GM19023 (cell line): ENCODE data around the gene KRTAP5-8.
"Not testable (repeated sequence)": the region's sequence is repeated elsewhere in the genome, so short reads cannot be mapped to it uniquely, and the experiment has no call there.

Experiments used
- ATAC-seq: cut with Tn5 transposase; IDR thresholded peaks from one replicate; pipeline ENCODE4 v1.9.1; 2021; ENCODE audit warnings: mild to moderate bottlenecking, moderate library complexity; ENCODE audit not compliant: unreplicated experiment

The KRTAP5-8 gene

GRCh38 chr11:71537977-71538665 is at the start of gene KRTAP5-8:
Gene KRTAP5-8 (plus strand): TSS chr11:71538025. CDS start chr11:71538056, 31 bp downstream.
- not testable (repeated sequence) for ATAC-seq

GRCh38 chr11:71488681-71489270 is 49.0 kb upstream of the KRTAP5-8 start:
- ATAC-seq = no peak

GRCh38 chr11:71489311-71490043 is 48.3 kb upstream of the KRTAP5-8 start:
- no peak for ATAC-seq

- ATAC-seq = no peak
These were observed 47.6 kb upstream of the KRTAP5-8 start for GRCh38 chr11:71490044-71490730.

GRCh38 chr11:71490731-71491390 is 47.0 kb upstream of the KRTAP5-8 start:
- ATAC-seq = no peak

- no peak for ATAC-seq
These were observed 46.3 kb upstream of the KRTAP5-8 start for GRCh38 chr11:71491531-71491930.

- no peak for ATAC-seq
These were observed 45.9 kb upstream of the KRTAP5-8 start for GRCh38 chr11:71491940-71492339.

- no peak for ATAC-seq
These were observed 42.3 kb upstream of the KRTAP5-8 start for GRCh38 chr11:71495286-71496230.

- ATAC-seq = no peak
These were observed 41.4 kb upstream of the KRTAP5-8 start for GRCh38 chr11:71496421-71496820.

- ATAC-seq = no peak
These were observed 39.7 kb upstream of the KRTAP5-8 start for GRCh38 chr11:71498091-71498490.

GRCh38 chr11:71499125-71499524 is 38.7 kb upstream of the KRTAP5-8 start:
- no peak for ATAC-seq

- no peak for ATAC-seq
These were observed 38.3 kb upstream of the KRTAP5-8 start for GRCh38 chr11:71499546-71499945.

GRCh38 chr11:71500601-71501021 is 37.2 kb upstream of the KRTAP5-8 start:
- ATAC-seq = no peak

GRCh38 chr11:71501071-71501985 is 36.5 kb upstream of the KRTAP5-8 start:
- ATAC-seq = no peak

- no peak for ATAC-seq
These were observed 35.8 kb upstream of the KRTAP5-8 start for GRCh38 chr11:71502026-71502425.

GRCh38 chr11:71502871-71503435 is 34.9 kb upstream of the KRTAP5-8 start:
- no peak for ATAC-seq

- ATAC-seq = no peak
These were observed 33.3 kb upstream of the KRTAP5-8 start for GRCh38 chr11:71504531-71504930.

- ATAC-seq = no peak
These were observed 32.8 kb upstream of the KRTAP5-8 start for GRCh38 chr11:71505001-71505400.
